ENCODE results near the gene NOVA1.
A peak's percentile ranks its signal among the peaks of the same experiment; 100 is the strongest.

NOVA1 gene

DNA sequence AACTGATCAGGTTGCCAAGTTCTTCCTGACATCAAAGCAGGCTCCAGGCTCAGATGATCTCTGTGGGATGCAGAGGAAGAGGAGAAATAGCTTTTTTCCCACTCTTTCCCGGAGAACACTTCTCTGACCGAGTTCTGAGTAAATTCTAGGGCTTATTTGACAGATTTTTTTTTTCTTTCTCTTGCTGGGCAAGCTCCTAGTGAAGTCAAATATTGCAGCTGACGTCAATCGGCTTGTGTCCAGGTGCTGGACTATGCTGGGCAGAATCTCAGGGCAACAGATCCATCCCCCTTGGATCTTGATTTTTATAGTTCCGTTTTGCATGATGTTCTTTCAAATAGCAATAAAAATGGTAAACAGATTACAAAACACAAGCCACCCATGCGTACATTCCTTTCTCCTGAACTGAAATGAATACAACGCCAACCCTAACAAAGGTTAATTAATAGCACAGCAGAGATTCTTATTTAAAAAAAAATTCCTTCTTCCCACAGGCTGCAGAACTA is 182.2 kb downstream of the NOVA1 start:
- Histone ChIP-seq H3K27ac (no peak overlapping the region), H3K27me3 (no peaks in the 10 kb centered on the region), H3K4me1 (no peaks in the 10 kb centered on the region), H3K4me3 (no peak overlapping the region), H3K9me3 (no peaks in the 10 kb centered on the region), H3K36me3 (no peaks in the 10 kb centered on the region)
- TF ChIP-seq, protein P1, sequence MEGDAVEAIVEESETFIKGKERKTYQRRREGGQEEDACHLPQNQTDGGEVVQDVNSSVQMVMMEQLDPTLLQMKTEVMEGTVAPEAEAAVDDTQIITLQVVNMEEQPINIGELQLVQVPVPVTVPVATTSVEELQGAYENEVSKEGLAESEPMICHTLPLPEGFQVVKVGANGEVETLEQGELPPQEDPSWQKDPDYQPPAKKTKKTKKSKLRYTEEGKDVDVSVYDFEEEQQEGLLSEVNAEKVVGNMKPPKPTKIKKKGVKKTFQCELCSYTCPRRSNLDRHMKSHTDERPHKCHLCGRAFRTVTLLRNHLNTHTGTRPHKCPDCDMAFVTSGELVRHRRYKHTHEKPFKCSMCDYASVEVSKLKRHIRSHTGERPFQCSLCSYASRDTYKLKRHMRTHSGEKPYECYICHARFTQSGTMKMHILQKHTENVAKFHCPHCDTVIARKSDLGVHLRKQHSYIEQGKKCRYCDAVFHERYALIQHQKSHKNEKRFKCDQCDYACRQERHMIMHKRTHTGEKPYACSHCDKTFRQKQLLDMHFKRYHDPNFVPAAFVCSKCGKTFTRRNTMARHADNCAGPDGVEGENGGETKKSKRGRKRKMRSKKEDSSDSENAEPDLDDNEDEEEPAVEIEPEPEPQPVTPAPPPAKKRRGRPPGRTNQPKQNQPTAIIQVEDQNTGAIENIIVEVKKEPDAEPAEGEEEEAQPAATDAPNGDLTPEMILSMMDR (IDR thresholded peaks at IDR 0.05) = no peak
- peak; percentile 64 to 67 for DNase-seq
- intact Hi-C loops (cut with DNase I; ENCODE audit: low total_unique reads) = no loop called here

DNA sequence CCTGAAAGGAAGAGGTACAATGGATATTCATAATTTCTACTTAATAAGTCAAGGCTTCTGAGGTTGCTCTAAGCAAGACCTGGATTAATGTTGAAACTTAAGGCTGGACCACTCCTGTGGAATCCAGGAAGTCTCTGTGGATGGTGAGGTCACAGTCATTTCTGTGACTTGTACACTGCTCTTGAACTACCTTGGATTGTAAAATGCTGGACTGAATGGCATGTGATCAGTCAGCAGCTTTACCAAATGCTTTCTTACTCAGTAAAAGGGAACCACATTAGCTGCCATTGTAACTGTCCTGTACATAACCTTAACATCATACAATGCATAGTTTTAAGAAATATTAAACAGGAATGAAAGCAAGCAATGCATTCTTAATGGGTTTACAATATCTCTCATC is 182.9 kb downstream of the NOVA1 start:
- Histone ChIP-seq H3K4me1 (no peaks in the 10 kb centered on the region), H3K27ac (no peak overlapping the region), H3K27me3 (no peaks in the 10 kb centered on the region), H3K9me3 (no peaks in the 10 kb centered on the region), H3K36me3 (no peaks in the 10 kb centered on the region), H3K4me3 (no peak overlapping the region)
- no peak for DNase-seq
- TF ChIP-seq, protein P1 (IDR thresholded peaks at IDR 0.05) = no peak
- intact Hi-C loops (cut with DNase I; ENCODE audit: low total_unique reads) = no loop called here

DNA sequence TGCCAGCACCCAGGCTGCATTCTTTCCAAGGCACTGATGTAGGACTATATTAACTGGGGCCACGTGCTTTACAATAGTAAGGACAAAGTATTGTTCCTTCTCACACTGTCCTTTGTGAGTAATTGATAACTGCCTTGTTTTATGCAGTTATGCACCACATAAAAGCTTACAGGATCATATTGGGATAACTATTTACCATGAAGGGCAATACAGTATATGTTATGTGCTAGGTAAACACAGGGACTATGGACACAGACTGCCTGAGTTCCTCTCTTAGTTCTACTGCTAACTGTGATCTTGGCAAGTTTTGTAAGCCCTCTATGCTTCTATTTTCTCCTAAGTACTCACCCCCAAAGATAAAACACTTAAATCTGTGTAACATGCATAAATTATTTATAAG is 183.7 kb downstream of the NOVA1 start:
- no peak overlapping the region for H3K4me3 ChIP-seq
- no peak for DNase-seq
- H3K36me3 ChIP-seq = no peaks in the 10 kb centered on the region
- no peaks in the 10 kb centered on the region for H3K27me3 ChIP-seq
- no peaks in the 10 kb centered on the region for H3K4me1 ChIP-seq
- TF ChIP-seq, protein P1 (IDR thresholded peaks at IDR 0.05) = no peak
- intact Hi-C loops (cut with DNase I; ENCODE audit: low total_unique reads) = no loop called here
- no peak overlapping the region for H3K27ac ChIP-seq
- H3K9me3 ChIP-seq = no peaks in the 10 kb centered on the region

DNA sequence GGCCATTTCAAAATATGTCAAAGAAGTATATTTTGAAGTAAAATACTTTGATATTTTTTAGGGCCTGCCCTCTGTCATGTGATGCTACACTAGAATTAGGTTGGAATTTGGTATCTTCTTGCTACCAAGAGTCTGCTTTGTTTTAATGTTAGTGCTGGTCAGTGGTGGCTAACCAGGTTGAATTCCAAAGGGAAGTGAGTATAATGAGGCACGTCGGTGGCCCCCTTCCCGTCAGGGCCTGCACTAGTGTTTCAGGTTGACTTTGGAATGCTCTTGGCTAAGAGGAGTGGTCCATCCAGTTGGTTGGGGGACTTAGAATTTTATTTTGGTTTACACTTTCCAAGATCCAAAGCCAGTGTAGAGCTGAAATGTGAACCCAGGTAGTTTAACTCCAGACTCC is 185.4 kb downstream of the NOVA1 start:
- H3K4me1 ChIP-seq = no peaks in the 10 kb centered on the region
- TF ChIP-seq, protein P1 (IDR thresholded peaks at IDR 0.05) = no peak

DNA sequence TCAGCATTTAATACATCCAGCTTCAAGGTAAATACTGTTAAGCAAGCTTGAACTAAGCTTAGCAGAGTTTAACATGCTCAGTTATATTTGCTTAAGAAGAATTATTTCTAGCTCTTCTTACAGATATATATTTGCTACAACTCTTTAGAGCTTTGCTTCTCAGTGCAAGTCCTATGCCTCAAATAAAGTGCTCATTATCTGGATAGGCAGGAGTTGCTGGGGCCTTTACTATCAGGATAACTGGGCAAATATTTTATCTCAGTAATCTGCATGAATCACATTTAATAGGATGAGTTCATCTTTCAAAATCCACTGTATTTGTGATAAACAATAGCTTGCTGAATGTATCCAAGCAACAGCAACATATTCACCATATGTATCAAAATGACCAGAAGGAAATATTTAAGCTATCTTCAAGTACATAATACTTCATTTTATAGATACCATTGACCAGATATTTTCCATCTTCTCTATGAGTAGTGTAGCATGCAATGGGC is 187.6 kb downstream of the NOVA1 start:
- Histone ChIP-seq H3K9me3 (no peaks in the 10 kb centered on the region), H3K36me3 (no peaks in the 10 kb centered on the region), H3K27me3 (no peaks in the 10 kb centered on the region), H3K4me1 (no peaks in the 10 kb centered on the region), H3K4me3 (no peak overlapping the region), H3K27ac (no peak overlapping the region)
- intact Hi-C loops (cut with DNase I; ENCODE audit: low total_unique reads) = no loop called here
- TF ChIP-seq, protein P1 (IDR thresholded peaks at IDR 0.05) = no peak
- DNase-seq = no peak

More for the DNA sequence above, 185.4 kb downstream of the NOVA1 start:
- DNase-seq = no peak
- Histone ChIP-seq H3K36me3 (no peaks in the 10 kb centered on the region), H3K4me3 (no peak overlapping the region), H3K27me3 (no peaks in the 10 kb centered on the region), H3K27ac (no peak overlapping the region), H3K9me3 (no peaks in the 10 kb centered on the region)
- intact Hi-C loops (cut with DNase I; ENCODE audit: low total_unique reads) = no loop called here

DNA sequence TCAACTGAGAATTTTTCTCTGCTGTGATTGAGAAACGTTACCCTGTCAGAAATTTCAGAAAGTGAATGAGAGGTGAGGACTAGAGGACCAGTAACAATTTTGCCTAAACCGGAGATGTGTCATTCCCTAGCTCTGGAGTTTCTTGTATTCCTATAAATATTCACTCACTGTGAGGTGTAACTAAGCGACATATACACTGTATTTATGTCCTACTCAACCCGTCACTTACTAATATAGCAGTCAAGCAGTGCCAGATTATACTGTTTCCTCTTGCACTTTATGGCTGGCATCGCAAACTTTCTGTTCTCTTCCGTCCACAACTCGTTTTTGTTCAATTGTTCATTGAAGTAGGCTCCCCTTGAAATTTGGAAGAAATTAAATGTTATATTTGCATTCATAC is 192.9 kb downstream of the NOVA1 start:
- Histone ChIP-seq H3K27me3 (no peaks in the 10 kb centered on the region), H3K36me3 (no peaks in the 10 kb centered on the region), H3K4me3 (no peak overlapping the region), H3K4me1 (no peaks in the 10 kb centered on the region), H3K9me3 (no peaks in the 10 kb centered on the region), H3K27ac (no peak overlapping the region)
- intact Hi-C loops (cut with DNase I; ENCODE audit: low total_unique reads) = no loop called here
- TF ChIP-seq, protein P1 (IDR thresholded peaks at IDR 0.05) = no peak
- no peak for DNase-seq
